SK-N-SH treated with all-trans-retinoic acid at 6 μM for 48 hours (cell line): ENCODE measurements around the gene TAC4.
A peak's percentile ranks its signal among the peaks of the same experiment; 100 is the strongest.

ENCODE experiments used
- ATAC-seq: fragments of 200-7000 bp; cut with Tn5 transposase; 3 replicates; pipeline ENCODE4 v1.9.1; 2020; ENCODE audit warnings: mild to moderate bottlenecking, moderate library complexity
- ARNTL ChIP-seq: fragments of 450-650 bp; formaldehyde crosslinking; IDR thresholded peaks from 2 replicates; pipeline ENCODE4 v1.5.0; 2020; ENCODE audit warnings: low read depth, mild to moderate bottlenecking, moderate library complexity, borderline replicate concordance
- BACH2 ChIP-seq: fragments of 250-450 bp; sonication (Bioruptor Pico); IDR thresholded peaks from 2 replicates; pipeline ENCODE4 v1.9.0; 2021; ENCODE audit warnings: mild to moderate bottlenecking, borderline replicate concordance
- CSDC2 ChIP-seq: fragments of 250-450 bp; sonication (Bioruptor Pico); IDR thresholded peaks from 2 replicates; pipeline ENCODE4 v1.5.0; 2020; ENCODE audit warnings: mild to moderate bottlenecking, moderate library complexity
- ESRRG ChIP-seq: fragments of 250-450 bp; sonication (Bioruptor Pico); IDR thresholded peaks from 2 replicates; pipeline ENCODE4 v1.6.1; 2021; ENCODE audit warnings: mild to moderate bottlenecking
- GLIS3 ChIP-seq: fragments of 250-450 bp; sonication (Bioruptor Pico); IDR thresholded peaks from 2 replicates; pipeline ENCODE4 v1.5.0; 2020; ENCODE audit warnings: mild to moderate bottlenecking, moderate library complexity
- ISL1 ChIP-seq: fragments of 250-450 bp; sonication (Bioruptor Pico); IDR thresholded peaks from 2 replicates; pipeline ENCODE4 v2.1.2; 2022; ENCODE audit warnings: mild to moderate bottlenecking, moderate library complexity
- OSR1 ChIP-seq: fragments of 250-450 bp; sonication (Bioruptor Pico); IDR thresholded peaks from 2 replicates; pipeline ENCODE4 v1.8.0; 2022; ENCODE audit warnings: moderate library complexity, mild to moderate bottlenecking, inconsistent platforms
- PPARA ChIP-seq: fragments of 250-450 bp; sonication (Bioruptor Pico); IDR thresholded peaks from 2 replicates; pipeline ENCODE4 v1.5.0; 2020; ENCODE audit warnings: mild to moderate bottlenecking, borderline replicate concordance
- RARB ChIP-seq: fragments of 250-450 bp; sonication (Bioruptor Pico); IDR thresholded peaks from 2 replicates; pipeline ENCODE4 v1.8.0; 2021; ENCODE audit warnings: mild to moderate bottlenecking, moderate library complexity
- SNAI2 ChIP-seq: fragments of 250-450 bp; sonication (Bioruptor Pico); IDR thresholded peaks from 2 replicates; pipeline ENCODE4 v1.5.0; 2020; ENCODE audit warnings: mild to moderate bottlenecking, moderate library complexity
- TCF4 ChIP-seq: fragments of 250-450 bp; sonication (Bioruptor Pico); IDR thresholded peaks from 2 replicates; pipeline ENCODE4 v1.8.0; 2021; ENCODE audit warnings: mild to moderate bottlenecking, moderate library complexity, borderline replicate concordance
- TSHZ2 ChIP-seq: fragments of 250-450 bp; sonication (Bioruptor Pico); IDR thresholded peaks from 2 replicates; pipeline ENCODE4 v1.5.0; 2020; ENCODE audit warnings: mild to moderate bottlenecking, moderate library complexity
- ZC3H10 ChIP-seq: fragments of 250-450 bp; sonication (Bioruptor Pico); IDR thresholded peaks from 2 replicates; pipeline ENCODE4 v1.5.1; 2021; ENCODE audit warnings: mild to moderate bottlenecking, moderate library complexity
- ZFP3 ChIP-seq: fragments of 250-450 bp; sonication (Bioruptor Pico); IDR thresholded peaks from 2 replicates; pipeline ENCODE4 v1.5.0; 2020; ENCODE audit warnings: mild to moderate bottlenecking, moderate library complexity
- ZFP30 ChIP-seq: fragments of 450-650 bp; formaldehyde crosslinking; IDR thresholded peaks from 2 replicates; pipeline ENCODE4 v1.5.0; 2022; ENCODE audit warnings: mild to moderate bottlenecking, moderate library complexity
- ZNF565 ChIP-seq: fragments of 450-650 bp; formaldehyde crosslinking; conservative IDR thresholded peaks from 2 replicates; pipeline ENCODE4 v1.5.0; 2020; ENCODE audit warnings: low read depth, mild to moderate bottlenecking, moderate library complexity
- ZNF70 ChIP-seq: fragments of 450-650 bp; formaldehyde crosslinking; IDR thresholded peaks from 2 replicates; pipeline ENCODE4 v1.5.0; 2020; ENCODE audit warnings: mild to moderate bottlenecking, moderate library complexity
- ZNF8 ChIP-seq: fragments of 450-650 bp; formaldehyde crosslinking; IDR thresholded peaks from 2 replicates; pipeline ENCODE4 v1.5.0; 2020; ENCODE audit warnings: mild to moderate bottlenecking, moderate library complexity
- TF ChIP-seq, protein P1 (sequence below): fragments of 250-450 bp; sonication (Bioruptor Pico); IDR thresholded peaks from 2 replicates; pipeline ENCODE4 v1.5.1; 2020; ENCODE audit warnings: low read depth, mild to moderate bottlenecking, moderate library complexity
- TF ChIP-seq, protein P2 (sequence below): fragments of 250-450 bp; sonication (Bioruptor Pico); IDR thresholded peaks from 2 replicates; pipeline ENCODE4 v1.5.1; 2021; ENCODE audit warnings: mild to moderate bottlenecking, moderate library complexity
- TF ChIP-seq, protein P3 (sequence below): fragments of 250-450 bp; sonication (Bioruptor Pico); IDR thresholded peaks from 2 replicates; pipeline ENCODE4 v1.8.0; 2020; ENCODE audit warnings: mild to moderate bottlenecking, moderate library complexity, borderline replicate concordance

The TAC4 gene

DNA sequence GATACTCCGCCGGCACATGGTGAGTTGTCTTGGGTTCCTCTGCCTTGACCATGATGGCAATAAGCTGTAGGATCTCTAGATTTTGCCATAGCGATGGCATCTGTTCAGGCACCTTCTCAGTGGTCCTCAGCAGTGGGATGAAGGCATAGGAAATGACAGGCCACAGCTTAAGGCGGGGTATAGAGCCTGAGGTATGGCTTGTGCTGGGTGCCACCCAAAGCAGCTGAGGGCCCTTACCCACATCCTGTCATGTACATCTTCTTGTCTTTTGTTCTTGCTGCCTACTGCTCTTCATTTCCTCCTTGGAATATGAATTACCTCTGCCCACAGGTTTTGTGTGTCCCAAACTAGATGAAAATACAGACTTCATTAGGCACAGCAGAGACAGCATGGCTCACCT, 29.9 kb downstream of the TAC4 start (continued):
- TF ChIP-seq ZNF8 (no peak), ESRRG (no peak), ARNTL (no peak), BACH2 (CRISPR knock-in tag) (no peak), ZC3H10 (no peak)

DNA sequence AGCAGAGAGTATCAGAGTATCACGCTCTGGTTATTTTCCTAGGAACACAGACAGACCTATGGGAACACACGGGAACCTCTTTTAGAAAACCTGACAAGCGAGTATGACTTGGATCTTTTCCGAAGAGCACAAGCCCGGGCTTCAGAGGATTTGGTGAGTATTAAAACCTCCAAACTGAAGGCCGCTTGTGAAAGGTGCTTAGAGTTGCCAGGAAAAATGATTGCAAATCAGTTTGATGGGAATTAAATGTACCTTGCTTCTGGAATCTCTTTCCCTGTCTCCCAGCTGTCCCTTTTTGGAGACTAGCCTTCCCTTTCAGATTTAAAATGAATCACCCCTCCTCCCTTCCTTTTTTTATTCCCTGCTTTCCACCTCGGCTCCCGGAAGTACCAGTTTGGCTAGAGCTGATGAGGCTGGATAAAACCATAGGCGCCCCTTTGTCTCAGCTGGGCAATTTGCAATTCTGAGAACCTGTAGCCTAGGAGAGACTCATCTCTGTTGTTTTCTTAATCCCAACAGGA, 32.0 kb downstream of the TAC4 start:
- ATAC-seq: no peak
- TF ChIP-seq ZNF565 (CRISPR knock-in tag) (no peak), ZFP3 (CRISPR knock-in tag) (no peak), ZFP30 (no peak), GLIS3 (no peak), CSDC2 (CRISPR knock-in tag) (no peak), OSR1 (no peak), TSHZ2 (no peak), ZNF70 (no peak)
- TF ChIP-seq, all 23 proteins: peak for 0

DNA sequence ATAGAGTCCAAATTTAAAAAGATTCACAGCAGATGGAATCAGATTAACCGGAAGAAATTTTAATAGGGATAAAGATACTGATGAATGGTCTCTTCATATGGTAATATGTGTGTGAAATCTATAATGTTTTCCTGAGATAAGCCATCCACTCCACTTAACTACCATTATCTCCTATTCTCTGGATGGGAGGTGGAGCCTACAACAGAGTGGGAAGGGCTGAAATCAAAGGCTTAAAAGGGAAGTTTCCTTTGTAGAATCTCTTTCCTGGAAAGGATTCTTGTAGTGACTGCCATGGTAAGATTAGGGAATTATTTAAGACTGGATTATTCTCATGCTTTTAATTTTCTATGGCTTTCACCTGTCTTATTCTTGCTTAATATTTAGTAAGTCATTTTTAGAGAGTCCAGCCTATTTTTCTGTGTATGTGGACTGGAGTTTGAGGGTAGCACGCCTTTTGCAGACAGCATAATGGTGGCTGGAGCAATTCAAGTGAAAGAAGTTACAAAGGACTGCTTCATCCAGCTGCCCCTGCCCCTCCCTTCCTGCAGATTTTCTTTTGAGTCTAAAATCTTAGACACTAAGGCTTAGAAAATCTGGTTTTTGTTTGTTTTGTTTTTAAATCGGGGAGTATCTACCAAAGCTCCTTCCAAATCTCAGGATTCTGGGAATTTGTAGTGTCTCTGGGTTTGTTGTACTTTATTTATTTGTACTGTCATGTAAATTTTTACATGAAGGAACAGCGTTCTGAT, 32.9 kb downstream of the TAC4 start:
- ATAC-seq: no peak
- TF ChIP-seq, protein P1, sequence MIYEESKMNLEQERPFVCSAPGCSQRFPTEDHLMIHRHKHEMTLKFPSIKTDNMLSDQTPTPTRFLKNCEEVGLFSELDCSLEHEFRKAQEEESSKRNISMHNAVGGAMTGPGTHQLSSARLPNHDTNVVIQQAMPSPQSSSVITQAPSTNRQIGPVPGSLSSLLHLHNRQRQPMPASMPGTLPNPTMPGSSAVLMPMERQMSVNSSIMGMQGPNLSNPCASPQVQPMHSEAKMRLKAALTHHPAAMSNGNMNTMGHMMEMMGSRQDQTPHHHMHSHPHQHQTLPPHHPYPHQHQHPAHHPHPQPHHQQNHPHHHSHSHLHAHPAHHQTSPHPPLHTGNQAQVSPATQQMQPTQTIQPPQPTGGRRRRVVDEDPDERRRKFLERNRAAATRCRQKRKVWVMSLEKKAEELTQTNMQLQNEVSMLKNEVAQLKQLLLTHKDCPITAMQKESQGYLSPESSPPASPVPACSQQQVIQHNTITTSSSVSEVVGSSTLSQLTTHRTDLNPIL (CRISPR knock-in tag): no peak
- TF ChIP-seq ISL1 (CRISPR knock-in tag): no peak
- TF ChIP-seq, all 23 proteins: peak for 0

GRCh38 chr17:49809056-49809455, 38.8 kb downstream of the TAC4 start:
- ATAC-seq: no peak
- TF ChIP-seq, protein P1 (CRISPR knock-in tag): no peak
- TF ChIP-seq TCF4 (CRISPR knock-in tag): no peak
- no peak for TF ChIP-seq ARNTL
- no peak for TF ChIP-seq ZFP30
- TF ChIP-seq ZNF70: no peak
- TF ChIP-seq SNAI2 (CRISPR knock-in tag): no peak
- no peak for TF ChIP-seq ZC3H10
- TF ChIP-seq CSDC2 (CRISPR knock-in tag): no peak
- TF ChIP-seq ZNF8: no peak
- TF ChIP-seq OSR1: no peak
- no peak for TF ChIP-seq BACH2 (CRISPR knock-in tag)
- TF ChIP-seq, protein P2, sequence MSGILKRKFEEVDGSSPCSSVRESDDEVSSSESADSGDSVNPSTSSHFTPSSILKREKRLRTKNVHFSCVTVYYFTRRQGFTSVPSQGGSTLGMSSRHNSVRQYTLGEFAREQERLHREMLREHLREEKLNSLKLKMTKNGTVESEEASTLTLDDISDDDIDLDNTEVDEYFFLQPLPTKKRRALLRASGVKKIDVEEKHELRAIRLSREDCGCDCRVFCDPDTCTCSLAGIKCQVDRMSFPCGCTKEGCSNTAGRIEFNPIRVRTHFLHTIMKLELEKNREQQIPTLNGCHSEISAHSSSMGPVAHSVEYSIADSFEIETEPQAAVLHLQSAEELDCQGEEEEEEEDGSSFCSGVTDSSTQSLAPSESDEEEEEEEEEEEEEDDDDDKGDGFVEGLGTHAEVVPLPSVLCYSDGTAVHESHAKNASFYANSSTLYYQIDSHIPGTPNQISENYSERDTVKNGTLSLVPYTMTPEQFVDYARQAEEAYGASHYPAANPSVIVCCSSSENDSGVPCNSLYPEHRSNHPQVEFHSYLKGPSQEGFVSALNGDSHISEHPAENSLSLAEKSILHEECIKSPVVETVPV (CRISPR knock-in tag): no peak
- no peak for TF ChIP-seq RARB (CRISPR knock-in tag)

DNA sequence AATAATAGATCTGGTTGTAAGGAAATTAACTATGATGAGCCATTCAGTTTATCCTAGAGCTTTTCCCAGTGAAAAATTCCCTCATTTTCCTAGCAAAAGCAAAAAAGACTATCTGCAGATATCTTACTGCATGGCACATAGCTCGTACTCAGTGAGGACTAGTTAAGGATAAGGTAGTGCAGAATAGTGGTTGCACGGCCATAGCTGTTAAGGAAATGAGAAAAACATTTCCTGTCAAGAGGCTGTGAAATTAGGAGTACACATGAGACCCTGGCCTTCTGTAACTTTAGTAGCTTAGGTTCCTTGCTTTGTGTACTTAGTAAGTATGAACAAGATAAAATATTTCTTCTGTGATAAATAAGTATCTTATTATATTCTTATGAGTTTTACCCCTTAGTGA, 49.1 kb downstream of the TAC4 start:
- no peak for ATAC-seq
- TF ChIP-seq TCF4 (CRISPR knock-in tag): no peak
- TF ChIP-seq, all 23 proteins: peak for 0

- ATAC-seq: peak; percentile 22; the same call in 1 of the 3 replicates
- TF ChIP-seq ISL1 (CRISPR knock-in tag) (no peak), PPARA (CRISPR knock-in tag) (no peak), CSDC2 (CRISPR knock-in tag) (no peak), BACH2 (CRISPR knock-in tag) (no peak)
- TF ChIP-seq, protein P2 (CRISPR knock-in tag): no peak
- TF ChIP-seq, protein P3, sequence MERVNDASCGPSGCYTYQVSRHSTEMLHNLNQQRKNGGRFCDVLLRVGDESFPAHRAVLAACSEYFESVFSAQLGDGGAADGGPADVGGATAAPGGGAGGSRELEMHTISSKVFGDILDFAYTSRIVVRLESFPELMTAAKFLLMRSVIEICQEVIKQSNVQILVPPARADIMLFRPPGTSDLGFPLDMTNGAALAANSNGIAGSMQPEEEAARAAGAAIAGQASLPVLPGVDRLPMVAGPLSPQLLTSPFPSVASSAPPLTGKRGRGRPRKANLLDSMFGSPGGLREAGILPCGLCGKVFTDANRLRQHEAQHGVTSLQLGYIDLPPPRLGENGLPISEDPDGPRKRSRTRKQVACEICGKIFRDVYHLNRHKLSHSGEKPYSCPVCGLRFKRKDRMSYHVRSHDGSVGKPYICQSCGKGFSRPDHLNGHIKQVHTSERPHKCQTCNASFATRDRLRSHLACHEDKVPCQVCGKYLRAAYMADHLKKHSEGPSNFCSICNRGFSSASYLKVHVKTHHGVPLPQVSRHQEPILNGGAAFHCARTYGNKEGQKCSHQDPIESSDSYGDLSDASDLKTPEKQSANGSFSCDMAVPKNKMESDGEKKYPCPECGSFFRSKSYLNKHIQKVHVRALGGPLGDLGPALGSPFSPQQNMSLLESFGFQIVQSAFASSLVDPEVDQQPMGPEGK: no peak
These were observed 49.7 kb downstream of the TAC4 start for GRCh38 chr17:49798182-49798581.
